Stimulated activated CD4-positive, alpha-beta T cell treated with anti-CD3 and anti-CD28 coated beads, Interleukin-4, amount 100 ng/mL, for 48 hours (primary cell): Measurements from ENCODE around the gene LEMD1.
"Not testable (repeated sequence)": the region's sequence is repeated elsewhere in the genome, so short reads cannot be mapped to it uniquely, and the experiment has no call there.

ENCODE experiments used
- DNase-seq, 2 donors: peaks; one replicate each; pipeline ENCODE4 v3.0.0-alpha.2; 2020; ENCODE audit warnings: low read depth in 2 of 2

The LEMD1 gene

DNA sequence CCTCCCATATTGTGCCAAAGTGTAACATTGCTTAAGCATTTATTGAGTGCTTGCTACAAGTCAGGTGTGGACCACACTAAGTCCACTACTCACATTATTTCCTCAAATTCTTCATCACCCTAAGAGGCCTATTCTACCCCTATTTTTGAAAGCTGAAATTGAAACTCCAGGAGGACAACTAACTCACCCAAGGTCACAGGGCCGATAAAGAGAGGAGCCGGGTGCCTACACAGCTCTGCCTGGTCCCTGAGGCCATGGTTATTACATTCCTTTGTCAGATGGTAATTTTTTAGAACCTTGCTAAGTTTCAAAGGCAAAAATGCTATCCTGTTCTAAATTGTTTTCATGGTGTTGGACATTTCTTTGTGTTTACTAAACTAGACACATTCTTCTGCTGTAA is 41.0 kb downstream of the LEMD1 start:
- DNase-seq, result no peak

DNA sequence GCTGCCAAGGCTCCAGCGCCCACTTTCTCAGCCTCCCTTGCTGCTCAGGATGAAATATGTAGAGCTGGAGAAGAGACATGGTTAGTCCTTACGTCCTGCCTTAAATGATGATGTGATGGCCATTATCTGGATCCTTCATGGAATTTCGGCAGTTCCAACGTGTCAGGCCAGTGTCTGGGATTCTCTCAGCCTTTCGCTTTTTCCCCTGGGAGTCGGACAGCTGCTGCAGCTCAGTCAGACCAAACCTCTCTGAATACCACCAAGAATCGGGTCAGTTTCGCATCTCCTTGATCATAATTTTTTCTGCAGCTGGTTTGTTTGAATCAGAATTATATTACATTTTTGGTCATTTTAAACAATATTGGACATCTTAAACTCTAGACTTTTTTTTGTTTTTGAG is 42.8 kb downstream of the LEMD1 start:
- DNase-seq, result no peak

- DNase-seq, result no peak
These were observed 44.5 kb downstream of the LEMD1 start for GRCh38 chr1:205377355-205377754.

DNA sequence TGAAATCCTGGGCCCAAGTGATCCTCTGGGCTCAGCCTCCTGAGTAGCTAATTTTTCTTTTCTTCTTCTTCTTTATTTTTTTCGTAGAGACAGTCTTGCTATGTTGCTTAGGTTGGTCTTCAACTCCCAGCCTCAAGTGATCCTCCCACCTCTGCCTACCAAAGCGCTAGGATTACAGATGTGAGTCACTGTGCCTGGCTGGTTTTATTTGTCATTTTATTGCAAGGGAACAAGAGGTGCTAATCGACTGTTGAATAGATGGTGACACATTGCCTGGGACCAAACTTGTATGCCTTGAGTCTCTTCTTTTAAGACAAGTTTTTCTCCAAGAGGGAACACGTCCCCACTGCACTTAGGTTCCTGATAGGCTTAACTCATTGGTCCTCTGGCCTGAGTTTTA is 45.1 kb downstream of the LEMD1 start:
- DNase-seq, result no peak

DNA sequence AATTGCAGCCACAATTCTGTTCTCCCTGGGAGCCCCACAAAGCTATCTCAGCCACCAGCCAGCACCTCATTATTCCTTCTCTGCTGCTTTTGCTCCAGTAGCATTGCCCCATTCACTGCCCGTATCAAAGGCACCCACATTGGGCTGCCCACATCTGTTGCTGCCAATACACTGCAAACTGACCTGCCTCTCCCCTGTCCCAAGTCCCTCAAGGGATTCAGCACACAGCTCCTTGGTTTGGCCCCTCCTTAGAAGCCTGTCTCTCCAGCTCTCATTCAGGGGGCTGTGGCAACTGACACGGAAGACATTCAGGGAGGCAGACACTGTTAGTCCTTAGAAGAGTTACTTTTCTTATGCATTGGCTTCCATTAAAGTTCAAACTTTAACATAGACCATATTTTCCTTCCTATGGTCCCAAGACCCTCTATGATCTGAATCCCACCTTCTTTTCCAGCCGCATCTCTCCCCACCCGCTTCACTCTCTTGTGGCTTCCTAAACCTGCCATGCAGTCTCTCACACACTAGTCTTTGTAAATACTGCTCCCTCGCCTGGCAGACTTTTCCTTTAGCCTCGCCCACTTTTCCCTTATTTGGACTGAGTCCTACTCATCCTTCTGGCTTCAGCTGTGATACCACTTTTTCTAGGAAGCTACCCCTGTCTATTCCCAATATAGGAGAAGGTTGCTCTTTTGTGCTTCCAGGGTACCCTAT is 45.9 kb downstream of the LEMD1 start:
- no peak for DNase-seq

DNA sequence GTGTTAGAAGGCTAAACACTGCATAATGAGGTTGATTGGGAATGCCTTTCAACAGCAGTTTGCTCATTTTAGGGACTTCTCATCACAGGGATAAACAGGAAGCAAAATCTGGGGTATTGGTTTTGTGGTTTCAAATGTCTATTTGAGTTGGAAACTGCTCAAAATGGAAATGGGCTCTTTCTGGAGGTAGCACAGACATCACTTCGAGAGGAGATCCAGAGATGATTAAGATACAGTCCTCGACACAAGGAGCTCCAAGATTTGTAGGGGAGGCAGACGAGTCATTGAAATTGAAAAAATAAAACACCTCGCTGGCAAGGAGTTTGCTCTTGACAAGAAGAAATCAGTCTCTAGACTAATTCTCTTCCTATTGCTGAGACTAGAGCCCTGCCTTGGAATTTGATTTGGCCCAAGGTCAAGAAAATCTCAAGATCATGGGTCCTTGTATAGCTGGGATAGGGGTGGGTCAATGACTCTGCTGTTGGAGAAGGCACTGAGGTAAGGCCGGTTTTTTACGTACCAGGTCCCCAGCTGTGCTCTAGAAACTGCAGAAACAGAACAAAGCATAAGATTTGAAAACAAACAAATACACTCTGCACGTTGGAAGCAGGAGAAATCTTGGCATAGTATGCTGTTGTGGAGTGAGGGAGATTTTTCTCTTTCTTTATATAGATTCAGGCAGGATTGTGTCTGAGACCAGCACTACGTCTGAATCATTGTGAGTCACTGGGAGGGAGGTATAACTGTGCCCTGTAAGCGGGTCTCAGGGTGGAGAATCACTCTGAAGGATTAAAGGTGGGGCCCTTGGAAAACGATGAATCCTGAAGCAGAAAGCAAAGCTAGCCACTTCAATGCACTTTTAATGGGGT is 47.4 kb downstream of the LEMD1 start:
- DNase-seq, result no peak

GRCh38 chr1:205373798-205374175 is 48.1 kb downstream of the LEMD1 start:
- no peak for DNase-seq

GRCh38 chr1:205373022-205373797 is 48.6 kb downstream of the LEMD1 start:
- DNase-seq, result no peak

DNA sequence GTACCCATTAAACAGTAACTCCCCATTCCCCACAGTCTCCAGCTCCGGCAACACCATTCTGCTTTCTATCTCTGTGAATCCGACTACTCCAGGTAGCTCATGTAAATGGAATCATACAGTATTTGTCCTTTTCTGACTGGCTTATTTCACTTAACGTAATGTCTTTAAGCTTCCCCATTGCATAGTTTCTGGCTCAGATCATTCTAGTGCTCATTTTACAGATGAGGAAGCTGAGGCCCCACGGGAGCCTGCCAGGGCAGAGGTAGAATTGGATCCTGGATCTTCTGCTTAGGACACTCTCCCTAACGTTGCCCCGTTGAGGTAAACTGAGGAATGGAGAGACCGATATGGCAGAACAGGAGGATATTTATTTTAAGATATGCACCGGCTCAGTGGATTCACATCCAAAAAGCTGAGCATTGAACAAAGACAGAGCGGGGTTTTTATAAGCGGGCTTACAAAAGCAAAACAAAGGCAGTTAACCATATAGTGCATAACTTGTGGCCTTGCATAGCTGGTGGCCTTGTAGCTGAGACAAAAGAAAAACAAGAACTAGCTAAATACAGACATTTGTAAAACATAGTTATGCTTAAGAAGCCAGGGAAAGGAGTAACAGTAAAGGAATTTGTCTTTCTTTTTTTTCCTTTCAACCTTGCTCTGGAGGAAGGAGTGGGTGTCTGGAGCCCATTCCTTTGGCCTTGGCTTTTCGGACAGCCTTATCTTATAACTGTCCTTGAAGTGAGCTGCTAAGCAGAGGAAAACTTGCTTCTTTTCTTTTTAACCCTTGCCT is 49.8 kb downstream of the LEMD1 start:
- DNase-seq, result no peak

- DNase-seq, result no peak
These were observed 51.1 kb downstream of the LEMD1 start for GRCh38 chr1:205370780-205371179.

DNA sequence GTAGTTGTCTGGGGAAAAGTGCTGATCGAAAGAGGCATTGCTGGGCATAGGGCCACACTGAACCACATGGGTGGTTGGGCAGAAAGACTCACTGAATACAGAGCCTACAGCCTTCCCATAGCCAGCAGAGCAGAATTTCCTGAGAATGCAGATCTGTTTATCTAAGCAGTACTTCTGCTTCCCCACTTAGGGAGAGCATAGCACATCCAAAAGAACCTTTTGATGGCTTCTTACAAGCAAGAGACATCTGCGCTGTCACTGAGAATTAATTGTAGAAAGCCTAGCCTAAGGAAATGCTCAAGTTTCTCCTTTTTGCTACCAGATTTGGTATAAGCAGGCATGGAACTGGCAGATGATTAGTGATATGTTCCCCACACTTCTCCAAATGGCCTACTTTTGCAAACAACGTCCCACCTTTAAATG is 52.1 kb downstream of the LEMD1 start:
- no peak for DNase-seq

DNA sequence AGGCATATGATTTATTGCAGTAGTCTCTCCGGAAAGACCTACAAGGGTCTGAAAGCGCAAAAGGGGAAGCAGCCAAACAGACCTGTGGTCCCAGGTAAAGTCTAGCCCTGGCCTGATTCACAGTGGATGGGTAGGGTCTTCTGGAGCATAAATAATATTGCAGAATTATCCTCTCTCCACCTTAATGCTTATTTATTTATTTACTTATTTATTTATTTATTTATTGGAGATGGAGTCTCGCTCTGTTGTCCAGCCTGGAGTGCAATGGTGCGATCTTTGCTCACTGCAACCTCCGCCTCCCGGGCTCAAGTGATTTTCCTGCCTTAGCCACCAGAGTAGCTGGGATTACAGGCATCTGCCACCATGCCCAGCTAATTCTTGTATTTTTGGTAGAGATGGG is 53.4 kb downstream of the LEMD1 start:
- no peak for DNase-seq

GRCh38 chr1:205365945-205366463 is 55.9 kb downstream of the LEMD1 start:
- DNase-seq, result no peak

- not testable (repeated sequence) for DNase-seq
These were observed 56.8 kb downstream of the LEMD1 start for GRCh38 chr1:205365086-205365485.

GRCh38 chr1:205360891-205361290 is 61.0 kb downstream of the LEMD1 start:
- no peak for DNase-seq

- DNase-seq, result no peak
These were observed 61.9 kb downstream of the LEMD1 start for GRCh38 chr1:205359771-205360565.

DNA sequence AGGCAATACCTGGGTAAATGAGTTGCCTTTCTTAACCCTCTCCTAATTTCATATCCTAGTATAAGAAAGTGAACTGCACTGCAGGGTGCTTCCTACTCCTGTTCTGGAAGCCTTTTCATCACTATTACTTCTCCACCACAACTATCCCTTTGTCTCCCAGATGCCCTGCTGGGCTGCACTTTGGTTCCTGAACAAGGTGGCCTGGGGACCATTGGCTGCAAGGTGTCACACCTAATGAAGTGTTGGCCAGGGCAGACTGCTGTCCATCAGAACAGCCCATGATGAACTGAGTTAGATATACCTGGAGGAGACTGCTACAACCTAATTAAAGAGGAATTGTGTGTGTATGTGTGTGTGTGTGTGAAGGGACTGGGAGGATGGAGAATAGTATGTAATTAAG is 63.3 kb downstream of the LEMD1 start:
- DNase-seq, result no peak

DNA sequence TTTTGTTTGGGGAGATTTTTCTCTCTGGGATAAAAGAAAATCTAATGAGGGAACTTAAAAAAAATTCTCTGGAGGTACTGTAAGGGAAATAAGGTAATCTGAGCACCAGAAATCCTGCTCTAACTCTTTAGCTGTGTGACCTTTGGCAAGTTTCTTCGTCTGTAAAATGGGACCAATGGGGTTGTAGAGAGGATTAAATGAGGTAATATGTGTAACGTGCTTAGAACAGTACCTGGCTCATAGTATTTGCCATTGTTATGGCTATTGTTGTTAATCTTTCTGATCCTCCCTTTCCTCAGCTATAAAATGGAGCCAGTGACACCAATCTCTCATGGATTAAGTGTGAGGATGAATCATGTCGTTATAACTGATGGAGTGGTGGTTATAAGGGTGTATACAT is 64.3 kb downstream of the LEMD1 start:
- DNase-seq, result no peak

- DNase-seq, result no peak
These were observed 65.3 kb downstream of the LEMD1 start, which contains the start of gene KLHDC8A for GRCh38 chr1:205356440-205357139. Gene KLHDC8A, minus strand, starts transcription at chr1:205356922. Its CDS starts 13,318 bp downstream, at chr1:205343604.

DNA sequence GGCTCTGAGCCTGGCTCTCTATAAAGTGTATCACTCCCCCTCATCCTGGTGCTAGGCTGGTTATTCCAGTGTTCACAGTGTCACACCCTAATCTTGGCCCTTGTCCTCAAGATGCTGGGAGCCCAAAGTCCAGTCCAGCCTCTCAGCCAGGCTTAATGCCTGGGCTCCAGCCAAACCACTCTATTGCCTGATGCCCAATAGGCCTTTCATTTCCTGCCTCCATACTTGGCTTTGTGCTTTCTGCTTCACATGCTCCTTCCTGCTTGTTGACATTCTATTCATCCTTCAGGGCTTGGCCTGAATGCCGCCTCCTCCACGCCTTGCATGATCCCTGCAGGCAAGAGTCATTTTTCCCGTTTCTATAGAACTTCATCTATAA is 66.8 kb downstream of the LEMD1 start:
- no peak for DNase-seq
